Thyroid gland (tissue), 4 donors: ENCODE results near the gene GNB5. TPM values are rescaled to one million over a fixed set of nuclear protein-coding genes. Genes with fewer than 3 reads are reported as not detected.

Experiments
- DNase-seq, 2 donors: peaks; one replicate each; pipeline ENCODE4 v3.0.0-alpha.2; 2019
- H3K27ac ChIP-seq, 3 donors: fragments of 200-600 bp; sonication (generic); 1 replicate in 2 of 3; 2 replicates in 1 of 3; pipeline ENCODE4 v1.5.1; 2016 to 2019; ENCODE audit warnings: mild to moderate bottlenecking in 1 of 3, moderate library complexity in 1 of 3
- H3K27me3 ChIP-seq: fragments of 200-600 bp; sonication (generic); one replicate; pipeline ENCODE4 v1.5.1; 2019
- H3K36me3 ChIP-seq, 2 donors: fragments of 200-600 bp; sonication (generic); one replicate each; pipeline ENCODE4 v1.5.1; 2016 to 2019
- H3K4me1 ChIP-seq, 2 donors: fragments of 200-600 bp; sonication (generic); one replicate each; pipeline ENCODE4 v1.5.1; 2017 to 2019
- H3K4me3 ChIP-seq, 3 donors: fragments of 200-600 bp; sonication (generic); replicated peaks in 1 of 3; 1 replicate in 2 of 3; 2 replicates in 1 of 3; pipeline ENCODE4 v1.5.1; 2016; ENCODE audit warnings: mild to moderate bottlenecking in 1 of 3
- H3K9me3 ChIP-seq: fragments of 200-600 bp; sonication (generic); one replicate; pipeline ENCODE4 v1.5.1; 2017
- POLR2A ChIP-seq, 2 donors: fragments of 450-650 bp; IDR thresholded peaks; one replicate each; pipeline ENCODE4 v1.6.1; 2017; ENCODE audit warnings: antibody characterized with exemption in 2 of 2, mild to moderate bottlenecking in 2 of 2, moderate library complexity in 1 of 2
- WGBS, 2 donors: methylation state at CpG; one replicate each; pipeline ENCODE4 v1.1.5; 2017; 5-methylcytosine and 5-hydroxymethylcytosine counted together
- intact Hi-C: fragments of 100-400 bp; cut with DNase I; formaldehyde crosslinking; loops from one replicate; pipeline ENCODE4 v1.15.1; 2023
- total RNA-seq, 4 donors: library from RNA; depleted of rRNA; stranded (reverse); fragments of >200 nt; gene quantifications; one replicate each; pipeline ENCODE4 v1.2.3, GENCODE V29; 2016
- TF ChIP-seq, protein P1 (sequence below), 6 experiments: fragments of 200-600 bp in 3 of 6; fragments of 450-650 bp in 3 of 6; sonication (generic) in 3 of 6; IDR thresholded peaks; one replicate each; pipeline ENCODE4 v1.5.1; 2016 to 2019; ENCODE audit warnings: antibody characterized with exemption in 6 of 6, mild to moderate bottlenecking in 2 of 6, inconsistent platforms in 1 of 6, moderate library complexity in 1 of 6

Gene GNB5
- total RNA-seq, 4 donors from 2014 or later = 49.6 to 62.1 (median 54.4) TPM

- Histone ChIP-seq H3K27ac (no peak overlapping the region), H3K4me3 (no peak overlapping the region), H3K9me3 (no peaks in the 10 kb centered on the region), H3K36me3 (peaks cover 0 to 6% of the 10 kb centered on the region in 2 donors), H3K4me1 (peaks cover 0 to 15% of the 10 kb centered on the region in 2 donors), H3K27me3 (no peaks in the 10 kb centered on the region)
- intact Hi-C loops = no loop called here
- 90 to 95% methylated on average over 10 of the region's 10 CpGs for WGBS, 2 donors
- TF ChIP-seq, protein P1, sequence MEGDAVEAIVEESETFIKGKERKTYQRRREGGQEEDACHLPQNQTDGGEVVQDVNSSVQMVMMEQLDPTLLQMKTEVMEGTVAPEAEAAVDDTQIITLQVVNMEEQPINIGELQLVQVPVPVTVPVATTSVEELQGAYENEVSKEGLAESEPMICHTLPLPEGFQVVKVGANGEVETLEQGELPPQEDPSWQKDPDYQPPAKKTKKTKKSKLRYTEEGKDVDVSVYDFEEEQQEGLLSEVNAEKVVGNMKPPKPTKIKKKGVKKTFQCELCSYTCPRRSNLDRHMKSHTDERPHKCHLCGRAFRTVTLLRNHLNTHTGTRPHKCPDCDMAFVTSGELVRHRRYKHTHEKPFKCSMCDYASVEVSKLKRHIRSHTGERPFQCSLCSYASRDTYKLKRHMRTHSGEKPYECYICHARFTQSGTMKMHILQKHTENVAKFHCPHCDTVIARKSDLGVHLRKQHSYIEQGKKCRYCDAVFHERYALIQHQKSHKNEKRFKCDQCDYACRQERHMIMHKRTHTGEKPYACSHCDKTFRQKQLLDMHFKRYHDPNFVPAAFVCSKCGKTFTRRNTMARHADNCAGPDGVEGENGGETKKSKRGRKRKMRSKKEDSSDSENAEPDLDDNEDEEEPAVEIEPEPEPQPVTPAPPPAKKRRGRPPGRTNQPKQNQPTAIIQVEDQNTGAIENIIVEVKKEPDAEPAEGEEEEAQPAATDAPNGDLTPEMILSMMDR (IDR thresholded peaks at IDR 0.05) = no peak
- no peak for TF ChIP-seq POLR2A (IDR thresholded peaks at IDR 0.05)
- no peak for DNase-seq
Measured at GRCh38 chr15:52133510-52134220, 57.5 kb downstream of the GNB5 start.

DNA sequence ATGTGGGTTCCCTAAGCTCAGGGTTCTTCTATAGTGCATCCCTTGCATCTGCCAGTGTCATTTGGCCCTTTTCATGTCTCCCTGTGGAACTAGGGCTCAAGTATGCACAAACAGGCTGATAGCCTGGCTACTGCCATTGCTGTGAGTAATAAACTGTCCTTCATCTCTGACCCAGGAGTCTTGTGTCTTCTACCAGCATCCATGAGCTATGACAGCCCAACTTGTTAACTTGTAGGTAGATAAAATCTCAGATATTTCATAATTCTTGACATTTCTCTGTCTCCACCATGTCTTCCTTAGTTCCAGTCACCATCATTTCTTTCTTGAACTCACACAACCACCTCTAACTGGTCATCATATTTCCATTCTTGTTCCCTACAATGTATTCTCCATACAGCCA lies 59.1 kb downstream of the GNB5 start:
- H3K9me3 ChIP-seq = no peaks in the 10 kb centered on the region
- TF ChIP-seq, protein P1 (IDR thresholded peaks at IDR 0.05) = no peak
- TF ChIP-seq POLR2A (IDR thresholded peaks at IDR 0.05) = no peak
- H3K27me3 ChIP-seq = no peaks in the 10 kb centered on the region
- H3K27ac ChIP-seq = no peak overlapping the region
- no peak overlapping the region for H3K4me3 ChIP-seq
- H3K36me3 ChIP-seq = peaks cover 0 to 6% of the 10 kb centered on the region in 2 donors
- intact Hi-C loops = no loop called here
- peaks cover 0 to under 1% of the 10 kb centered on the region in 2 donors for H3K4me1 ChIP-seq
- no peak for DNase-seq

- Histone ChIP-seq H3K27ac (no peak overlapping the region), H3K4me1 (no peaks in the 10 kb centered on the region), H3K27me3 (no peaks in the 10 kb centered on the region), H3K36me3 (peaks cover 0 to 3% of the 10 kb centered on the region in 2 donors), H3K9me3 (no peaks in the 10 kb centered on the region), H3K4me3 (no peak overlapping the region)
- TF ChIP-seq POLR2A (IDR thresholded peaks at IDR 0.05) = no peak
- TF ChIP-seq, protein P1 (IDR thresholded peaks at IDR 0.05) = no peak
- intact Hi-C loops = no loop called here
- no peak for DNase-seq
- 95 to 96% methylated on average over 3 of the region's 3 CpGs for WGBS, 2 donors
Measured at GRCh38 chr15:52128568-52128967, 62.6 kb downstream of the GNB5 start.

DNA sequence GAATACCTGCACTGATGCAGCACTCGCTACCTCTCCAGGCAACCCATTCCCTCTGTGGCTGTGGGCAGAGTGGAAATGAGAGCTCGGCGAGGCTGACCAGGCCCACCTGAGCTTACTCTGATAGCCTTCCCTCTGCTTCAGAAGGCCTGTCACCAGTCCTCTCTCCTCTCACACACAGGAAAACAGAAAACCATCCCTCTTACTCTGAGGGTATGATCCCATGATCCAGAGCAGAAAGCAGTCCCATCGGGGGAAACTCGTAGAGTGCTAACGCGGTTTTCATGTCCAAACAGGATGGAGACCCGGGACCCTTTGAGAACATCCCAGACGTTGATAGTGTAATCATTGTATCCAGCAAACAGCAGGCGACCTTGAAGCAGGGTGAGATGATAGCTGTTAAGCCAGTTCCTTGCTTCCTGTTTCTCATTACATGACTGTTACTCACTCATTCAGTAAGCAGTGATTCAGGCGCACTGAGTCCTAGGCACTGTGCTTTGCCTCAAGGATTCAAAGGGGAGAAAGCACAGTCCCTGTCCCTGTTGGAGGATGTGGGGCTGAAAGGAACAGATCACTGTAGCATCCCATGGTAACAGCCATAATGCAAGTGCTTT lies 66.8 kb downstream of the GNB5 start:
- TF ChIP-seq POLR2A (IDR thresholded peaks at IDR 0.05) = no peak
- TF ChIP-seq, protein P1 (IDR thresholded peaks at IDR 0.05) = no peak
- no peaks in the 10 kb centered on the region for H3K9me3 ChIP-seq
- no peak overlapping the region for H3K27ac ChIP-seq
- intact Hi-C loops = no loop called here
- H3K4me1 ChIP-seq = no peaks in the 10 kb centered on the region
- no peaks in the 10 kb centered on the region for H3K36me3 ChIP-seq
- WGBS, 2 donors = 85 to 88% methylated on average over 11 of the region's 11 CpGs
- H3K4me3 ChIP-seq = no peak overlapping the region
- H3K27me3 ChIP-seq = no peaks in the 10 kb centered on the region
- no peak for DNase-seq

GRCh38 chr15:52121896-52122295 lies 69.3 kb downstream of the GNB5 start:
- H3K27me3 ChIP-seq = no peaks in the 10 kb centered on the region
- no peaks in the 10 kb centered on the region for H3K9me3 ChIP-seq
- TF ChIP-seq, protein P1 (IDR thresholded peaks at IDR 0.05) = no peak
- TF ChIP-seq POLR2A (IDR thresholded peaks at IDR 0.05) = no peak
- DNase-seq = no peak
- intact Hi-C loops = no loop called here
- whole genome bisulfite sequencing, 2 donors = 93 to 97% methylated on average over 2 of the region's 2 CpGs
- no peak overlapping the region for H3K27ac ChIP-seq
- no peak overlapping the region for H3K4me3 ChIP-seq
- no peaks in the 10 kb centered on the region for H3K36me3 ChIP-seq
- H3K4me1 ChIP-seq = no peaks in the 10 kb centered on the region
